Ishikawa (cell line): ENCODE data around the gene SNTG2.

Source experiments
- CREB1 ChIP-seq: IDR thresholded peaks from 2 replicates; pipeline ENCODE4 v1.6.1; 2012; ENCODE audit warnings: low read depth
- EGR1 ChIP-seq: IDR thresholded peaks from 2 replicates; pipeline ENCODE4 v1.6.1; 2012
- RAD21 ChIP-seq: IDR thresholded peaks from 2 replicates; pipeline ENCODE4 v1.6.1; 2012; ENCODE audit warnings: low read depth
- REST ChIP-seq: IDR thresholded peaks from 2 replicates; pipeline ENCODE4 v1.6.1; 2012; ENCODE audit warnings: low read depth, mild to moderate bottlenecking
- TEAD4 ChIP-seq: IDR thresholded peaks from 2 replicates; pipeline ENCODE4 v1.6.1; 2012
- TF ChIP-seq, protein P1 (sequence below): IDR thresholded peaks from 2 replicates; pipeline ENCODE4 v1.6.1; 2012

DNA sequence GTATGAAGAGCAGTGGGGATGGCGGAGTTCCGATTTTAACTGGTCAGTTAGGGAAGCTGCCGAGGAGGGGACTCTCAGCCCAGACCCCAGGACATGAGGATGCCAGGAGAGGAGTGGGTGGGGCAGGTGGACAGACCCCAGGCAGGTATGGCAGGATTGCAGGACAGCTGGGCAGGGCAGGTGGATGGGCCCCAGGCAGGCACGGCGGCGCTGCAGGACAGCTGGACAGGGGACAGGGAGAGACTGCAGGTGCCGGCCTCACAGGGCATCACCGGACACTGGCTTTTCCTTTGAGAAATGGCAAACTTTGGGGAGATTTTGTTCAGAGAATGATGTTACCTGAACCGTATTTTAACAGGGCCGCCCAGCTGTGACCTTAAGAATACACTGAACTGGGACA is 127.7 kb downstream of the SNTG2 start:
- TF ChIP-seq REST, result no peak
- TF ChIP-seq TEAD4, result no peak
- TF ChIP-seq, protein P1, sequence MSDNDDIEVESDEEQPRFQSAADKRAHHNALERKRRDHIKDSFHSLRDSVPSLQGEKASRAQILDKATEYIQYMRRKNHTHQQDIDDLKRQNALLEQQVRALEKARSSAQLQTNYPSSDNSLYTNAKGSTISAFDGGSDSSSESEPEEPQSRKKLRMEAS, result no peak
- no peak for TF ChIP-seq RAD21
- no peak for TF ChIP-seq CREB1
- no peak for TF ChIP-seq EGR1
